Measurements from ENCODE around the gene GRM5.
"Not testable (repeated sequence)": the region's sequence is repeated elsewhere in the genome, so short reads cannot be mapped to it uniquely, and the experiment has no call there.

GRCh38 chr11:89097956-89098355, 32.2 kb upstream of the GRM5 start:
- TF ChIP-seq CTCF (IDR thresholded peaks at IDR 0.05) = peak in 3 of 4 experiments; percentile 35 to 53 (median 51)
- not testable (repeated sequence) for TF ChIP-seq POLR2AphosphoS5 (IDR thresholded peaks at IDR 0.05)

Measured in prostate gland (tissue), 2 donors.